Panc1 (cell line): ENCODE measurements around the gene AIFM1. TPM values are rescaled to one million over a fixed set of nuclear protein-coding genes. Genes with fewer than 3 reads are reported as not detected.

ENCODE experiments used
- ATAC-seq: fragments of 200-7000 bp; cut with Tn5 transposase; 2 replicates; pipeline ENCODE4 v1.9.1; 2020; ENCODE audit warnings: mild to moderate bottlenecking, moderate library complexity
- BruUV-seq: library from RNA; stranded (reverse); fragments of 400-500 nt; replicated peaks from 2 replicates; lab custom pipeline; 2021; lab: Mats Ljungman, UMichigan
- CTCF ChIA-PET: fragments of 300-600 bp; sonication (Branson Sonifier 250); formaldehyde crosslinking; loops from one replicate; lab custom pipeline; 2022; ENCODE audit warnings: antibody characterized with exemption; lab: Charles Lee
- POLR2A ChIA-PET: fragments of 300-600 bp; sonication (Branson Sonifier 250); formaldehyde crosslinking; loops from one replicate; lab custom pipeline; 2022; ENCODE audit warnings: antibody characterized with exemption; lab: Charles Lee
- DNase-seq: peaks from one replicate; pipeline ENCODE4 v3.0.0-alpha.2; 2010; ENCODE audit warnings: low read depth, low spot score
- H3K27ac ChIP-seq: 2 replicates; pipeline ENCODE4 v1.5.1; 2011; ENCODE audit warnings: mild to moderate bottlenecking, low read length, inconsistent platforms
- H3K27me3 ChIP-seq: fragments of 200-500 bp; sonication (Bioruptor generic); 2 replicates; pipeline ENCODE4 v1.6.0; 2014; ENCODE audit warnings: low read length, inconsistent platforms; ENCODE audit not compliant: control insufficient read depth, insufficient read depth
- H3K36me3 ChIP-seq: fragments of 200-500 bp; sonication (Bioruptor generic); 2 replicates; pipeline ENCODE4 v1.5.1; 2014; ENCODE audit warnings: inconsistent platforms, mild to moderate bottlenecking, low read length, moderate library complexity; ENCODE audit not compliant: control insufficient read depth, insufficient read depth
- H3K4me1 ChIP-seq: 2 replicates; pipeline ENCODE4 v1.5.1; 2011; ENCODE audit warnings: inconsistent platforms, mild to moderate bottlenecking, low read length, moderate library complexity; ENCODE audit not compliant: control insufficient read depth, insufficient read depth
- H3K4me3 ChIP-seq, 2 experiments: 2 replicates each; pipeline ENCODE4 v1.5.1; 2011 to 2012; ENCODE audit warnings: low read depth in 2 of 2, low read length in 2 of 2, mild to moderate bottlenecking in 2 of 2, inconsistent platforms in 1 of 2, moderate library complexity in 1 of 2
- H3K9me3 ChIP-seq: fragments of 200-500 bp; sonication (Bioruptor generic); 2 replicates; pipeline ENCODE4 v1.5.1; 2014; ENCODE audit warnings: low read depth, mild to moderate bottlenecking, inconsistent platforms, low read length, moderate library complexity; ENCODE audit not compliant: control insufficient read depth, insufficient read depth
- POLR2AphosphoS5 ChIP-seq: IDR thresholded peaks from 2 replicates; pipeline ENCODE4 v1.6.1; 2012; ENCODE audit warnings: mild to moderate bottlenecking, low read depth, low read length, moderate library complexity
- REST ChIP-seq, 2 experiments: IDR thresholded peaks; 2 replicates each; pipeline ENCODE4 v1.6.1; 2011 to 2012; ENCODE audit warnings: low read depth in 2 of 2, control low read depth in 1 of 2, low read length in 1 of 2, mild to moderate bottlenecking in 1 of 2, moderate library complexity in 1 of 2; ENCODE audit not compliant: insufficient read depth in 1 of 2
- in situ Hi-C: cut with HindIII; loops from 2 replicates; pipeline ENCODE4 v1.10.0; 2016; ENCODE audit warnings: low sequenced_read_pairs, low pct_unique_long_range_greater_than_20kb
- intact Hi-C: fragments of 100-400 bp; cut with micrococcal nuclease; formaldehyde crosslinking; loops from one replicate; pipeline ENCODE4 v1.10.0; 2022; ENCODE audit not compliant: unreplicated experiment
- total RNA-seq: library from RNA; stranded (reverse); gene quantifications from one replicate; pipeline ENCODE4 v1.2.1, GENCODE V29; 2021; ENCODE audit not compliant: unreplicated experiment

Gene AIFM1
- total RNA-seq, 1 experiment from 2014 or later, result 96.6 TPM

DNA sequence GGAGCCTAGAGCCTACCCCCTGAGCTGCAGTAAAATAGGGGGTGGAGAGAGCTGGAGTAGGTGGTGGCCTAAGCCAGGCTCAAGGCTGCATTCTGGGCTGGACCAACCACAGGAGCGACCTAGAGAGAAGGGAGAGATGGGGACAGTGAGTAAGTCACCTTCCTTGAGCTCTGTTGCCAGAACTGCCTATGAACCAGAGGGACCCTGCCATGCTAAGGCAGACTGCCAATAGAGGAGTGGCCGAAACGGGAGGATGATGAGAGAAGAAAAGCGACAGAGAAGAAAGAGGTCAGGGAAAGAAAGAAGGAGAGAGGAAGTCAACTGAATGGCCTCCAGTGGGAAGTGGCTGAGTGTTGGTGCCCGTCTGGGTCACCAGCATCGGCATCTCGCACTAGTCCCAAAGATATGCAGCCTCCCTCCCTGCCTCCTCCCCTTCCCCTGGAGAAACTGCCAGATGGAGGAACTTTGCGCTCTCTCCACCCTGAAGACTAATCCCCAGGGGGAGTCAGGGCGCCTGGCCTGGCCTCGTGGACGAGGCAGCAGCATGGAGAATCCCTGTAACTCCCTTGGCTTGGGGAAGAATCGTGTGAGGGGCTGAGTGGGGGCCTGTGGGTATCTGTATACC lies 84.1 kb downstream of the AIFM1 start:
- CTCF ChIA-PET, result interaction anchor here (0.6 to 0.9 kb wide), 5 partner anchors 21 to 365 kb away, joined by 3 to 4 read pairs (median 3); no protein-coding TSS in a partner anchor
- Histone ChIP-seq H3K27ac (no peak overlapping the region), H3K4me3 (no peak overlapping the region), H3K4me1 (peaks cover 42% of the 10 kb centered on the region), H3K27me3 (no peaks in the 10 kb centered on the region), H3K36me3 (no peaks in the 10 kb centered on the region), H3K9me3 (no peaks in the 10 kb centered on the region)
- no TSS peak for BruUV-seq
- DNase-seq, result no peak
- in situ Hi-C loops (no loop called here), intact Hi-C loops (loop anchor here (2.0 kb wide), 1 partner anchor 111 kb away; no protein-coding TSS in a partner anchor)
- ATAC-seq, result 0 out of 2 replicates have a peak, but pooled peaks have one; percentile 32
- POLR2A ChIA-PET, result no interaction called here
- no peak for TF ChIP-seq REST (IDR thresholded peaks at IDR 0.05; ENCODE audit: insufficient read depth in 1 of 2, low read depth in 2 of 2, low read length in 1 of 2)

DNA sequence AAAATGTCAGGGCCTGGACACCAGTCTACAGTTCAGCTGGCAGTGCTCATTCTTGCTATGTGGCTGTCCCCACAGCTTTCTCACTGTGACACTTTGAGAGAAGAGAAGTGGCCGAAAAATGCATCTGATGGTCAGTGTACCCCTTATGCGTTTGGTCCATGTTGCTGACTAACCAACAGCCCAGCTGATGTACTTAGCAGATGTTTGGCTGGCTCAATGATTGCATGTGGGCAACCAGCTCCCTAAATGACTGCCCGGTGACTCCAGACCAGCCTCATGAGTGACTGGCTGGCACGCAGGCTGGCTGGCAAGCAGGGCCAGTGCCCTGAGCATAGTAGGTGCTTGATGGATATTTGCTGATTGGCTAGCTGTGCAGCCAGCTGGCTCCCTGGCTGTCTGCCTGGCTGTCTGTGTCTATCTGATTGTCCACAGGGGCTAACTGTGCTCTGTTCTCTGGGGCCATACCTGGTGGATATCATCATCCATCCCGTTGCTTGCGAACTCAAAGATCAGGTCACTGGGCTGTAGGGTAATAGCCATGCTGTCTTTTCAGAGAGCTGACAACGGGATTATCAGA lies 84.8 kb downstream of the AIFM1 start:
- intact Hi-C loops, result loop anchor here (1.0 to 2.0 kb wide), 2 partner anchors 39 to 112 kb away; no protein-coding TSS in a partner anchor
- Histone ChIP-seq H3K4me1 (peaks cover 35% of the 10 kb centered on the region), H3K4me3 (no peak overlapping the region), H3K9me3 (no peaks in the 10 kb centered on the region), H3K27ac (no peak overlapping the region), H3K27me3 (no peaks in the 10 kb centered on the region), H3K36me3 (no peaks in the 10 kb centered on the region)
- in situ Hi-C loops, result no loop called here
- BruUV-seq, result no TSS peak
- ChIA-PET CTCF (interaction anchor here (0.6 to 1.6 kb wide), 8 partner anchors 20 to 366 kb away, joined by 3 to 9 read pairs (median 4); no protein-coding TSS in a partner anchor), POLR2A (no interaction called here)
- no peak for DNase-seq
- no peak for TF ChIP-seq REST (IDR thresholded peaks at IDR 0.05; ENCODE audit: insufficient read depth in 1 of 2, low read depth in 2 of 2, low read length in 1 of 2)
- no peak for TF ChIP-seq POLR2AphosphoS5
- peak; percentile 21; the same call in 1 of the 2 replicates for ATAC-seq
